HG03039 (cell line): ENCODE results near the gene CBFB.
"Not testable (repeated sequence)": the region's sequence is repeated elsewhere in the genome, so short reads cannot be mapped to it uniquely, and the experiment has no call there.

Source experiments
- ATAC-seq: cut with Tn5 transposase; IDR thresholded peaks from one replicate; pipeline ENCODE4 v1.9.1; 2021; ENCODE audit warnings: mild to moderate bottlenecking, moderate library complexity; ENCODE audit not compliant: unreplicated experiment

The CBFB gene

GRCh38 chr16:67040906-67041305 lies 12.0 kb downstream of the CBFB start:
- no peak for ATAC-seq

GRCh38 chr16:67041520-67041919 lies 12.6 kb downstream of the CBFB start:
- not testable (repeated sequence) for ATAC-seq

GRCh38 chr16:67043420-67043819 lies 14.5 kb downstream of the CBFB start:
- ATAC-seq = no peak

GRCh38 chr16:67050796-67051195 lies 21.8 kb downstream of the CBFB start:
- no peak for ATAC-seq

- ATAC-seq = no peak
Measured at GRCh38 chr16:67052399-67052798, 23.4 kb downstream of the CBFB start.

GRCh38 chr16:67053767-67054334 lies 24.9 kb downstream of the CBFB start:
- no peak for ATAC-seq

GRCh38 chr16:67054901-67055300 lies 26.0 kb downstream of the CBFB start:
- ATAC-seq = no peak

- no peak for ATAC-seq
Measured at GRCh38 chr16:67055712-67056487, 27.0 kb downstream of the CBFB start.

GRCh38 chr16:67063008-67063407 lies 34.1 kb downstream of the CBFB start:
- no peak for ATAC-seq

GRCh38 chr16:67068212-67068753 lies 39.3 kb downstream of the CBFB start:
- ATAC-seq = no peak

- no peak for ATAC-seq
Measured at GRCh38 chr16:67071476-67072048, 42.6 kb downstream of the CBFB start.

- no peak for ATAC-seq
Measured at GRCh38 chr16:67075331-67075730, 46.4 kb downstream of the CBFB start.

- no peak for ATAC-seq
Measured at GRCh38 chr16:67077871-67078270, 48.9 kb downstream of the CBFB start.

- no peak for ATAC-seq
Measured at GRCh38 chr16:67082100-67082499, 53.2 kb downstream of the CBFB start.

GRCh38 chr16:67082891-67083290 lies 53.9 kb downstream of the CBFB start:
- ATAC-seq = no peak

- no peak for ATAC-seq
Measured at GRCh38 chr16:67084345-67085028, 55.5 kb downstream of the CBFB start.

GRCh38 chr16:67086822-67087221 lies 57.9 kb downstream of the CBFB start:
- no peak for ATAC-seq

GRCh38 chr16:67087291-67087690 lies 58.3 kb downstream of the CBFB start:
- no peak for ATAC-seq

GRCh38 chr16:67087803-67088202 lies 58.9 kb downstream of the CBFB start:
- ATAC-seq = no peak

- ATAC-seq = no peak
Measured at GRCh38 chr16:67088551-67088950, 59.6 kb downstream of the CBFB start.

- ATAC-seq = no peak
Measured at GRCh38 chr16:67089101-67089500, 60.2 kb downstream of the CBFB start.
